GM18861 (cell line): Measurements from ENCODE around the gene FBXO39.
"Not testable (repeated sequence)": the region's sequence is repeated elsewhere in the genome, so short reads cannot be mapped to it uniquely, and the experiment has no call there.

Experiments used
- ATAC-seq: cut with Tn5 transposase; IDR thresholded peaks from one replicate; pipeline ENCODE4 v1.9.1; 2021; ENCODE audit not compliant: unreplicated experiment

FBXO39 gene

DNA sequence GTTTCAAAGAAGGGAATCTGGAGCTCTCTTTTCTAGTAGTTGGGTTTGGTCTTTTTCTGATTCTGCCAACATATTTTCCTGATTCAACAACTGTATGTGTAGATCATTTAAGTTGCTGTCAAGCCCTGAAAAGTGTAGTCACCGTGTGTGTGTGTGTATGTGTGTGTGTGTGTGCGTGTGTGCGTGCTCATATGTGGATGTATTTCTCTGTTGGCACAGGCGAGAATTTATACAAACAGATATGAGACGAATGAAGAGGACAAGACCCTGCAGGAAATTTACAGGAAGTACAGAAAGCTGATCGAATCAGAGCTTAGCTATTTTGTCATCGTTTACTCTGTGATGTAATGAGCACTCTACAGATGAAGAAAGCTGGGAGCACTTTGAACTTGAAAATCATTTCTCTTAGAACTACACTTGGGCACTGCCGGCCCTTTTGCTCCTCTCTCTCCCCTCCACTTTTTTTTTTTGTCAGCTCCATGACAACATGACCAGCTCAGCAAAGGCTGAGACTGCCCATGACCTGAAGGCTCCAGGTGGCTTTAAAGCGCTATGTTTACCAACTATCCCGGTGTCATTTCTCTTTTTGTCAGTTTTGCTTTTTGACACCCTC lies 11.2 kb downstream of the FBXO39 start:
- ATAC-seq: no peak

- ATAC-seq: no peak
Observed at GRCh38 chr17:6789146-6789545, 13.1 kb downstream of the FBXO39 start.

DNA sequence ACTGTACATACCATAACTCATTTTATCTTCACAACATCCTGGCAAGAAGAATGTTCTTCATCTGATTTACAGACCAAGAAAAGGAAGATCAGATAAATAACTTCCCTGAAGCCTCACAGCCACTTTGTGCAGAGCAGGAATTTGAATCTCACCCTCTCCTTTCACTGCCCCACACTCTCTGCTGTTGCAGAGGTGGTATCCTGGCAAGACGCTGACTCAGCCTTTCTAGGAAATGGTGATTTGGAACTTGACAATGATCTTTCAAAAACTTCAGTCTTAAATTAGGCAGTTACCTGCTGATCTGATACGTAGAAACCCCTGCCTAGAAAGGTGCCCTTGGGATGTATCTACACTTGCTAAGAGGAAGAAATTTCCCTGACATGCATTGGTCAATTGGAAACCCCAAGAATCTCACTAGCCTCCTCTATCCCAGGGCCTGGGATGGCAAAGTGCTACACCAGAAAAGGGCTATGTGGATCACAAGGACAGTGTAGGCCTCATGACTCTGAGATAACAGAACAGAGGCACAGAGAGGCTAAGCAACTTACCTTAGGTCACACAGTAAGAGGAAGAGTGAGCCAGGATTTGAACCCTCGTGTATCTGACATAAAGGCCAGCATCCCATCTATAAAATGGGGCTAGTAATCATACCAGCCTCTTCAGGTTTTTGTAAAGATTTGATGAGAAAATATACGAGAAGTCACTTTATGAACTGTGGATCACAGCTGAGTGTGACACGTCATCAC lies 17.9 kb downstream of the FBXO39 start:
- no peak for ATAC-seq

DNA sequence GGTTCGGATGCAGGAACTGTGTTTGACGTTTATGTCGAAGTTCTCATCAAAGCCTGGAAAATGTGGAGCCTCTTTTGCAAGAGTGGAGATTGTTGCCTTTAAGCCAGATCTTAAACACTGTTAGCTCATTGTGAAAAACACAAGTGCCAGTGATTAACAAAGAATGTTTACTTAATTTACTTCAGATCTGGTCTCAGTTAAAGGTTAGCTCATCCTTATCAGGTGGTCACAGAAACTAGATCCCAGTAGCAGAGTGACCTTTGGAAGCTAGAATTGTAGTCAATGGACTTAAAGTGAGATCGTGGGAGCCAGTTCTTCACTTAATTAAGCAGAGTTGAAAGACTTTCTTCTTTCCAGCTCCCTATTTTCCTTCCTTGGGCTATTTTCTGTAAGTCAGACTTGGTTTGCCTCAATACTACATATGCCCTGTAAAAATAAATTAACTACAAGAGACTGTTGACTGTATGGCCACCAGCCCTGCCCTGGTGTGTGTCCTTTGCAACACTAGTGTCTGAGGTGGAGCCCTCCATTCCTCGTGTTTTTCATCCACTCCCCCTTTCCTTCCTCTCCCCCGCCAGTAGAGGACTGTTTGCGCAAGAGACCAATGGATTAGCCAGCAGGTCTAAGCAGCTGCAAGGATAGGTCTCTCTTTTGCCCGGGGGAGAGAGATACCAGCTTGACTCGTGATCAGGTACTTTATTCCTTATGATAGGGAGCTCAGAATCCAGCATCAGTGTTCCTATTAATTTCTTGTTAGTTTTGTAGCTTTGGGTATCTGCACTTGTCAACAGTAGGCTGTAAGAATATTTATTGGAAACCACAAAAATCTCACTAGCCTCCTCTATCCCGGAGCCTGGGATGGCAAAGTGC lies 20.2 kb downstream of the FBXO39 start:
- no peak for ATAC-seq

- ATAC-seq: no peak
Observed at GRCh38 chr17:6796887-6797490, 21.0 kb downstream of the FBXO39 start.

GRCh38 chr17:6797718-6798351 lies 21.8 kb downstream of the FBXO39 start:
- no peak for ATAC-seq

DNA sequence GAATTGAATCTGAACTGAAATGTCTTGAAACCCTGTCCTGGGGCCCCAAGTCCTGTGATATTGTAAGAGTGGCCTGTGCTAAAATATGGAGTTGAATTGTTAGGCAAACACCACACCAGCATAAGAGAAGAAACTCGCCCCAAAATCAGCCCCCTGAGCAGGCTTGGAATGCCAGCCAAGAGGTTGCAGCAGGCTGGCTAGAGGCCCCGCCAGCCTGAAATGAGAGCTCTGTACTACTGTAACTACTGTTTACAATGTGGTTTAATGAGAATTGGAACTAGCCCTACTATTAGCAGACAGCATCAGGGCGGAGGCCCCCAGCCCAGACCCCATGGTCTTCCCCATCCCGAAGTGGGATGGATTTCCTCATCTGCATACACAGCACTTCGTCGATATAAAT lies 23.7 kb downstream of the FBXO39 start:
- no peak for ATAC-seq

DNA sequence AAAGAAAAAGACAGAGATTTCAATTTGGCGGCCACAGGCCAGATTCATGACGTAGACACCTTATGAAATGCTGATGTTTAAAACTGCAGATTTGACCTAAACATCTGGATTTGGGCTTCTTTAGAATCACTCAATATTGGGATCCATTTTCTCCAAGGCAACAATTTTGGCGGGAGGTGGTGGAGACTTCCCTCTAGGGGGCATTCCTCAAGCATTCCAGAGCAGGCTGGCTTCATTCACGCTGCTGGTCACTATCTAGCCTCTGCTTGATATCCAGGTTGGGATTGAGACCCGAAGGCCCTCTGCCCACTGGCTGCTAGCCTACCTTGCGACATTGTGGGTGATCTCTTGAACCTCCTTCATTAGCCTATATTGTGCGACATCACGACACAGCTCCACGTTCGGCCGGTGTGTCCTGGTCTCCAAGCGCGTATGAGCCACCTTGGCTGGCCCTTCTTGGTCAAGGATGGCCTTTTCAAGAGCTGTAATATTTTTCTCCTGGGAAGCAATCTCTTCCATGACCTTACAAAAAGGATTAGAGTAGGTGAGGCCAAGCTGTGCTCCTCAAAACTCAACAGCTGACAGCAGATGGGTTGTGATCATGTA lies 24.5 kb downstream of the FBXO39 start:
- no peak for ATAC-seq

DNA sequence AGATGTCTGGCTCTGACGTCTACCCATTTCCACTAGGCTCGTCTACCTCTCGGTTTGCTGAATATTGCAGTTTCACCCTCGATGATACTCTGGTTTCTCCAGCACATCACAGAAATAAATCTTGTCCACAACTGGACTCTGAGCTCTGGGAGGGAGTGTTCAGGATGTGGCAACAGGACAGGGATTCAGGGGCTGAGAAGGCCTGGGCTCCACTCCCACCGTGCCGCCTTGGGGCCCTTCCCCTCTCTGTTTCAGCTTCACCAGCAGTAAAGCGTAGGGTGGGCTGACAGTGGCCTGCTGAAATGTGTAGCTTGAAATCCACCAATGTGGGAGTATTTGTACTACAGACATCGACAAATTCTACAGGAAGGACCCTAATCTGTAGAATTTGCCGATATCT lies 35.5 kb downstream of the FBXO39 start:
- no peak for ATAC-seq

DNA sequence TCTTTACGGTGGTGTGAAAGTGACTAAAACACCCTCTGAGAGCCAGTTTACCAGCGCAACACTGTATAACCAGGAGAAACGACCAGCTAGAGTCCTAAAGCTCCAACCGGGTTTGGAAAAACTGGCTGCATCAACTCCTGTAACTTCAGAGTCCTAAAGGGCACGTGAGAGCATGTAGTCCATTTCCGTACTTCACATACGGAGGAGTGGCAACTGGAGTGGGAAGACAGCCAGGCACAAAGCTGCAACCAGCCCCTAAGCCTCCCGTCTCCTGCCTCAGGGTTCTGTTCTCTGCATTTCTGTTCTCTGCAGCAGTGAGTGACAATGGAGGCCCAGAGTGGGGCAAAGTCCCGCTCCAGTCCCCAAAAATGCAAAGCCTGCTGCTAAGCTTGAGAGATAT lies 36.3 kb downstream of the FBXO39 start:
- no peak for ATAC-seq

DNA sequence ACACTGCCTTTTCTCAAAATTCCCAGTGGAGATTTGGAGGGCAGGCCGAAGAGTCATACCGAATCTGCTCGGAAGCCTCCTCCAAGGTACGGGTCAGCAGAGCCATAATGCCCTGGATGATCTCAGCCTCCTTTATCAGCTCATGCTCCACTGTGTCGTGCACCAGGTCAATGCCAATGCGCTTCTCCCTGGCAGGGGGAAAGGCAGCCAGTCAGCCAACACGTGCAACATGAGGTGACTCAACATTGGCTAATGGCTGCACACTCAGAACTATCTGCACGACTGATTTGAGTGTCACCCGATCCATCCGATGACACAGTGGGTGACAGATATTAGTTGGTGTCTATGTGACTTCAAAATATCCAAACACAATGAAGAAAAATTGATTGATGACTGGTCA lies 39.8 kb downstream of the FBXO39 start:
- ATAC-seq: no peak

DNA sequence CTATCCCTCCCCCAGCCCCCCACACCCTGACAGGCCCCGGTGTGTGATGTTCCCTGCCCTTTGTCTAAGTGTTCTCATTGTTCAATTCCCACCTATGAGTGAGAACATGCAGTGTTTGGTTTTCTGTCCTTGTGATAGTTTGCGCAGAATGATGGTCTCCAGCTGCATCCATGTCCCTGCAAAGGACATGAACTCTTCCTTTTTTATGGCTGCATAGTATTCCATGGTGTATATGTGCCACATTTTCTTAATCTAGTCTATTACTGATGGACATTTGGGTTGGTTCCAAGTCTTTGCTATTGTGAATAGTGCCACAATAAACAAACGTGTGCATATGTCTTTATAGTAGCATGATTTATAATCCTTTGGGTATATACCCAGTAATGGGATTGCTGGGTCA lies 40.4 kb downstream of the FBXO39 start:
- not testable (repeated sequence) for ATAC-seq

DNA sequence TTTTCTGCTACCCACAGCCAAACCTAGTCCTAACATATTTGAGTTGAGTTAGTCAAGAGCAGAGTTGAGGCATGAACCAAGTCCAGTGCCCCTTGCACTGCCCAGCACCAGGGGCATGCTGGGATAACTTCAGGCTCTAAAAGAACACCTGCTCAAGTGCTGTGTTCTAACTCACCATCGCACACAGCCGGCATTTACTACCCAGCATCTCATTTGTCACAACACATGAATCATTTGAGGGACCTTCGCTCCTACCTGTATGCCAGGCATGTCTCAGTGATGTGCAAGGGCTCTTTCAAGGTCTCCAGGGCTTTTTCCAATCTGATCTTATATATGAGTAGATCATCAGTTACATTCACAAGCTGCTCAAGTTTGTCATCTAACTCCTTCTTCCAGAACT lies 42.9 kb downstream of the FBXO39 start:
- no peak for ATAC-seq

DNA sequence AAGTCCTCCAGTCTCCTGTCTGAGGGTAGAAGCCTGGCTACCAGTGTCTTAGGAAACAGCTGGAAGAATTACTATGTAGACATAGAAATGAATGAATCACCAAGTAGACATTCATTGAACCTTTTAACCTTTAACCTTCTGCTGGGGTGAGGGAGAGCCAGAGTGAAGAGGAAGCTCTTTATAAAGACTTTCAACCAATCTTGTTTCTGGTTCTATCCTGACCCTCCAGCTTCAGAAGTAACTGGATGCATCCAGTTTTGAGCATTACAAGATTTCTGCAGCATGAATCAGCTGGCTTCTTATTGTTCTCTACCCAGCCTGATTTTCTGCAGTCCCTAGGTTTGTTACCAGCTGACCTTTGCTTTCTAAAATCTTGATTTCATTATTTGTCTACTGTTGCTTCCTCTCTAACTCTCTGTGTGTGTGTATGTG lies 47.0 kb downstream of the FBXO39 start:
- ATAC-seq: no peak

DNA sequence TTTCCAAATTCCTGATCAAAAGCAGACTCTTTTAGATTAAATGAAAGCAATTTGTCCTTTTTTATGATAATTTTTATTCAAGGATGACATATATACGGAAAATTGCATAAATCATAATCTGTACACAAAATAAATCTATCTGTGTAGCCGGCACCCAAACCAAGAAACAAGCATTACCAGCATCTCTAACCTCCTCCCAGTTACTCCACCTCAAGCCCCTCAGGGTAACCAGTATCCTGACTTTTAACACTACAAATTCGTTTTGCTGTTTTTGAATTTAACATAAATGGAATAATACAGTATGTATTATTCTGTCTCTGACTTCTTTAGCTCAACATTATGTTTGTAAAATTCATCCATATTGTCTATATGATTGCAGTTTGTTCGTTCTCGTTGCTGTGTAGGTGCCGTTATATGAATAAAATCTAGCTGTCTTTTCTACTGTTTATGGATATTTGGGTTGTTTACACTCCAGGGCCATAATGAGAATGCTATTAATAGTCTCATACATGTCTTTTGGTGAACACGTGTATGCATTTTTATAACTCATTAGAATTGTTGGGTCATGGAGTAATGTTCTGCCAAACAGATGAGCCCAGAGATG lies 54.5 kb downstream of the FBXO39 start:
- no peak for ATAC-seq

DNA sequence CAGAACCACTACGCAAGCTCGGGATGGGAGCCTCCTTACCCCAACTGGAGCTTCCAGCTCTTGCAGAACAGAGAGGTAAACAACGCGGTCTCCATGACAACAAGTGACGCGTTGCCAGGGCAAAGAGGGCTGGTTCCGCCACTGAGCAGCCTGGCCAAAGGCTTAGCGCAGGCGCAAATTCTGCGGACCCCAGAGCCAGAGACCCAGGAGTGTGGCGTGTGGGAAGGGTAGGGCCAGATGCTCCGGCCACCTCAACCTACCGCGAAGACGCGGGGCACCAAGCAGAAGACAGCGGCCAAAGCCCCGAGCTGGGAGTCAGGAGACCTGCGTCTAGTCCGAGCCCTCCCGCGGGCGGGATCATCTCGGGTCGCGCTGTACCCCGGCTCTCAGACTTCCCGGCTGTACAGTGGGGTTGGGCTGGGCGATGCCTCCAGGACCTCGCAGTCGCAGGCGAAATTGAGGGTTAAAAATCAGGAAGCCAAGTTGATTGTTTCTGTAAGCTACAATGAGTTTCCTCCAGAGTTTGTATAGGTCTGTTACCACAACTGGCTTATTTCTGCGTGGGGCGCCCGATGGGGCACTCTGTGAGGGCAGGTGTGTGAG lies 55.7 kb downstream of the FBXO39 start, which contains the start of gene TEKT1:
TEKT1 (minus strand) TSS at position 69 of the 603 bp plus-strand sequence. CDS start 1,353 bp downstream, outside the sequence.
- ATAC-seq: no peak
